NK-92 treated with Interleukin-12 subunit alpha and Interleukin-12 subunit beta, amount 100 ng/mL, for 24 hours (cell line): ENCODE measurements around the gene BLOC1S4.
A peak's percentile ranks its signal among the peaks of the same experiment; 100 is the strongest.
"Not testable (repeated sequence)": the region's sequence is repeated elsewhere in the genome, so short reads cannot be mapped to it uniquely, and the experiment has no call there.

ENCODE experiments used
- DNase-seq: peaks from one replicate; lab custom pipeline; 2025; lab: John Stamatoyannopoulos, UW

BLOC1S4 gene, protein sequence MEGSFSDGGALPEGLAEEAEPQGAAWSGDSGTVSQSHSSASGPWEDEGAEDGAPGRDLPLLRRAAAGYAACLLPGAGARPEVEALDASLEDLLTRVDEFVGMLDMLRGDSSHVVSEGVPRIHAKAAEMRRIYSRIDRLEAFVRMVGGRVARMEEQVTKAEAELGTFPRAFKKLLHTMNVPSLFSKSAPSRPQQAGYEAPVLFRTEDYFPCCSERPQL

DNA sequence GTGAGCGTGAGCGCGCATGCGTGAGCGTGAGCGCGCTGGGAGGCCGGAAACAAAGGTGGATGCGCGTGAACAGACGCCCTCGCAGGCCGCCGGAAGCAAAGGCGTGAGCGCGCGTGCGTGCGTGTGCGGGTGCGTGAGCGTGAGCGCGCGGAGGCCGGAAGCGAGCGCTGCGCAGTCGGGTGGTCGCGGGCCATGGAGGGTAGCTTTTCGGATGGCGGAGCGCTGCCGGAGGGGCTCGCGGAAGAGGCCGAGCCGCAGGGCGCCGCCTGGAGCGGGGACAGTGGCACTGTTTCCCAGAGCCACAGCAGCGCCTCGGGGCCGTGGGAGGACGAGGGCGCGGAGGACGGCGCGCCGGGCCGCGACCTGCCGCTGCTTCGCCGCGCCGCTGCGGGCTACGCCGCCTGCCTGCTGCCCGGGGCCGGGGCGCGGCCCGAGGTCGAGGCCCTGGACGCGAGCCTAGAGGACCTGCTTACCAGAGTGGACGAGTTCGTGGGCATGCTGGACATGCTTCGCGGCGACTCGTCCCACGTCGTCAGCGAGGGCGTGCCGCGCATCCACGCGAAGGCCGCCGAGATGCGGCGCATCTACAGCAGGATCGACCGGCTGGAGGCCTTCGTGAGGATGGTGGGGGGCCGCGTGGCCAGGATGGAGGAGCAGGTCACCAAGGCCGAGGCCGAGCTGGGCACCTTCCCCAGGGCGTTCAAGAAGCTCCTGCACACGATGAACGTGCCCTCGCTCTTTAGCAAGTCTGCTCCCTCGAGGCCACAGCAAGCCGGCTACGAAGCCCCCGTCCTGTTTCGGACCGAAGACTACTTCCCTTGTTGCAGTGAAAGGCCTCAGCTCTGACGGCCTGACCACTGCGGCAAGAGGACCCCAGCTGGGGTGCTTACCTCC lies at the start of gene BLOC1S4:
TSS of gene BLOC1S4 (plus strand) at position 157 of the 894 bp plus-strand sequence. CDS start at position 193, 36 bp downstream.
- DNase-seq: peak; percentile 84

DNA sequence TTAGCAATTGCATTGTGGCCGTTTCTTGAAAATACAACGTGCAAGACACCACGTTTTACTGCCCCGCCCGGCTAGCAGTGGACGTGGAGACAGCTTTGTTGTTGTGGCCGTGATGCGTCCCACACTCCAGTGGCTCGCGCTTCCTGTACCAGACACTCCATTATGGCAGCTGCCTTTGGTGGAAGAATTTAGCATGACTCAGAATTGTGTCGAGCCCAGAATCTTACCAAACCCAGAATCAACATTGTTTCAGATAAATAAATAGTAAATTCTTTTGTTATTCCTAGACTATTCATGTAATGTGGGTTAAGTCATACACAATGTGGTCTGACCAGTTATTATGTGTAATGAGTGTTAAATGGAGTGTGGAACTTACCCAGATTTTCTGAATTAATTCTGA lies 47.6 kb upstream of the BLOC1S4 start:
- no peak for DNase-seq

DNA sequence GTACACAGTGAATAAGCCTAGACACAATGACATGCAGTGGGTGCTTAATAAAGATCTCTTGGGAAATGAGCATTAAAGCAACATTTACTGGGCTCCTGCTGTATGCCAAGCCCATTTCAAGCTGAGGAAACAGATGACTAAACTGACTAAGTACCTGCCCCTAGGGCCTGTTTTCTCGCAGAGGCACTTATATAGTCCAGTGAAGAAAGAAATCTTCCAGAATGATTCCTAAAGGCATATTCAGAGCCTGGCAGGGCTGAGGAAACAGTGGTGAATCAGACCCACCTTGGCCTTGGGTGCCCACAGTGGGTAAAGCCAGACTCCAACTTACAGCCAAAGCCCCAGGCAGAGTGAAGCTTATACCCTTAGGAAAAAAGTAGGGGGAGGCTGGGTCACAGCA lies 44.3 kb upstream of the BLOC1S4 start:
- no peak for DNase-seq

DNA sequence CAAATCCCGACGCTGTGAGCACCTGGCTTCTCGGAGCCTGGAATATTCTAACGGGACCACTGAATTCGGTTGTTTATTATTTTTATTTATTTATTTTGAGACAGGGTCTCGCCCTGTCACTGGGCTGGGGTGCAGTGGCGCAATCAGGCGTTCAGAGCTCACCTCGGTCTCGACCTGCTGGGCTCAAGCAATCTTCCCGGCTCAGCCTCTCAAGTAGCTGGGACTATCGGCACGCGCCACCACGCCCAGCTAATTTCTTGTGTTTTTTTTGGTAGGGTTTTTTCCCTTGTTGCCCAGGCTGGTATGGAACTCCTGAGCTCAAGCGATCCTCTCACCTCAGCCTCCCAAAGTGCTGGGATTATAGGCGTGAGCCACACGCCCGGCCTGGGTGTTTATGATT lies 43.8 kb upstream of the BLOC1S4 start:
- DNase-seq: no peak

DNA sequence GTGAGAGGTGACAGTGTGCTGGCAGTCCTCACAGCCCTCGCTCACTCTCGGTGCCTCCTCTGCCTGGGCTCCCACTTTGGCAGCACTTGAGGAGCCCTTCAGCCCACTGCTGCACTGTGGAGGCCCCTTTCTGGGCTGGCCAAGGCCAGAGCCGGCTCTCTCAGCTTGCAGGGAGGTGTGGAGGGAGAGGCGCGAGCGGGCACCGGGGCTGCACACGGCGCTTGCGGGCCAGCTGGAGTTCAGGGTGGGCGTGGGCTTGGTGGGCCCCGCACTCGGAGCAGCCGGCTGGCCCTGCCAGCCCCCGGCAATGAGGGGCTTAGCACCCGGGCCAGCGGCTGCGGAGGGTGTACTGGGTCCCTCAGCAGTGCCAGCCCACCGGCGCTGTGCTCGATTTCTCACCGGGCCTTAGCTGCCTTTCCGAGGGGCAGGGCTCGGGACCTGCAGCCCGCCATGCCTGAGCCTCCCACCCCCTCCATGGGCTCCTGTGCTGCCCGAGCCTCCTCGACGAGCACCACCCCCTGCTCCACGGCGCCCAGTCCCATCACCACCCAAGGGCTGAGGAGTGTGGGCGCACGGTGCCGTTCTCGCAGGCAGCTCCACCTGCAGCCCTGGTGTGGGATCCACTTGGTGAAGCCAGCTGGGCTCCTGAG lies 43.3 kb upstream of the BLOC1S4 start:
- DNase-seq: not testable (repeated sequence)

DNA sequence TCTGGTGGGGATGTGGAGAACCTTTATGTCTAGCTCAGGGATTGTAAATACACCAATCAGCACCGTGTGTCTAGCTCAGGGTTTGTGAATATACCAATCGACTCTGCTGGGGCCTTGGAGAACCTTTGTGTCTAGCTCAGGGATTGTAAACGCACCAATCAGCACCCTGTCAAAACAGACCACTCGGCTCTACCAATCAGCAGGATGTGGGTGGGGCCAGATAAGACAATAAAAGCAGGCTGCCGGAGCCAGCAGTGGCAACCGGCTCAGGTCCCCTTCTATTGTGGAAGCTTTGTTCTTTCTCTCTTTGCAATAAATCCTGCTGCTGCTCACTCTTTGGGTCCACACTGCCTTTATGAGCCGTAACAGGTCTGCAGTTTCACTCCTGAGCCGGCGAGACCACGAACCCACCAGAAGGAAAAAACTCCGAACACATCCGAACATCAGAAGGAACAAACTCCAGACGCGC lies 42.7 kb upstream of the BLOC1S4 start:
- not testable (repeated sequence) for DNase-seq

DNA sequence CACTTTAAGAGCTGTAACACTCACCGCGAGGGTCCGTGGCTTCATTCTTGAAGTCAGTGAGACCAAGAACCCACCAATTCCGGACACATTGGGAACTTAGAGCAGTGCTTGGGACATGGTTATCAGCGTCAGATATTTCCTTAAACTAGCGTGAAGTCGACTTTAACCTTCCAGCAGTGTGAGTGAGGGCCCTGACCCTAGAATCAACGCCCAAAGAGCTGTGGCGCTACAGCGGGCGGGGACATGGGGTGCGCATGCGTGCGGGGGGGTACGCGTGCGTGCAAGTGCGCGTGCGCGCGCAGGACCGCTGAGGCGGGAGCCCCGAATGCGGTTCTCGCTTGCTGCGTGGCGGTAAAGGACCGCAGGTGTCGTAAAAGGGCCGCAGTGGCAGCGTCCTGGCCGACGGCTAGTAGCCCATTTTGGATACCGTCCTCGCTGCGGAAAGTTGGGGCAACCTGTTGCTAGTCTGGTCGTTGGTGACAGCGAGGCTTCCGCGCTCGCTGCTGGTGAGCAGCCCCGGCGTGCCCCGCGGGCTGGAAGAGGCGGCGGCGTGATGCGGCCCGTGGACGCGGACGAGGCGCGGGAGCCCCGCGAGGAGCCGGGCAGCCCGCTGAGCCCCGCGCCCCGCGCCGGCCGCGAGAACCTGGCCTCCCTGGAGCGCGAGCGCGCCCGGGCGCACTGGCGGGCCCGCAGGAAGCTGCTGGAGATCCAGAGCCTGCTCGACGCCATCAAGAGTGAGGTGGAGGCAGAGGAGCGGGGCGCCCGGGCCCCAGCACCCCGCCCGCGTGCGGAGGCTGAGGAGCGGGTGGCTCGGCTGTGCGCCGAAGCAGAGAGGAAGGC lies 42.1 kb upstream of the BLOC1S4 start:
- peak; percentile 90 for DNase-seq

DNA sequence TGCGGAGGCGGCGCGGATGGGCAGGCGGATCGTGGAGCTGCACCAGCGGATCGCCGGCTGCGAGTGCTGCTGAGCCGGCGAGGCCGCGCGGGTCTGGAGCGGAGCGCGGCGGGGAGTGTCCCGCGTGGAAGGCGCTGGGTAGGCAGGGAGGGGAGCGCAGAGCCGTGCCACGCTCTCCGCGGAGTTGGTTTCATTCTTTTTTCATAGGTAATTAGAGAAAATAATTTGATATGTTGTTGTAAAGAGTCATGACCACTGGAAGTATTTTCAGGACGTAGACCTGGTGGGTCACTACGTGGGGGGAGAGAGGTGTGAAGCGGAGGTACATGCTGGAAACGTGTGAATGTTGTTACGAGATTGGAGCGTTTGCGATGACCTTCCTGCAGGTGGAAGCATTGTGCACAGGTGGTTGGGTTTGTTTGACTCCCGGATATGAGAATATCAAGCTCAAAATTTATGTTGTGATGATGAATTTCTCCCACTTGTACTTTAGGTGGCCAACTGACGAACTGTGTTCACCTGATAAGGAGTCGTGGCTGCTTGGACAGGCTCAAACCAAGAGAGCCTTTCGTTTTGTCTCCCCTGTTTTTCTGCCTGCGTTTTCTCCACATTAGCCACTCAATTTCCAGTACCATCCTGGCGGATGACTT lies 41.3 kb upstream of the BLOC1S4 start:
- peak; percentile 45 for DNase-seq

DNA sequence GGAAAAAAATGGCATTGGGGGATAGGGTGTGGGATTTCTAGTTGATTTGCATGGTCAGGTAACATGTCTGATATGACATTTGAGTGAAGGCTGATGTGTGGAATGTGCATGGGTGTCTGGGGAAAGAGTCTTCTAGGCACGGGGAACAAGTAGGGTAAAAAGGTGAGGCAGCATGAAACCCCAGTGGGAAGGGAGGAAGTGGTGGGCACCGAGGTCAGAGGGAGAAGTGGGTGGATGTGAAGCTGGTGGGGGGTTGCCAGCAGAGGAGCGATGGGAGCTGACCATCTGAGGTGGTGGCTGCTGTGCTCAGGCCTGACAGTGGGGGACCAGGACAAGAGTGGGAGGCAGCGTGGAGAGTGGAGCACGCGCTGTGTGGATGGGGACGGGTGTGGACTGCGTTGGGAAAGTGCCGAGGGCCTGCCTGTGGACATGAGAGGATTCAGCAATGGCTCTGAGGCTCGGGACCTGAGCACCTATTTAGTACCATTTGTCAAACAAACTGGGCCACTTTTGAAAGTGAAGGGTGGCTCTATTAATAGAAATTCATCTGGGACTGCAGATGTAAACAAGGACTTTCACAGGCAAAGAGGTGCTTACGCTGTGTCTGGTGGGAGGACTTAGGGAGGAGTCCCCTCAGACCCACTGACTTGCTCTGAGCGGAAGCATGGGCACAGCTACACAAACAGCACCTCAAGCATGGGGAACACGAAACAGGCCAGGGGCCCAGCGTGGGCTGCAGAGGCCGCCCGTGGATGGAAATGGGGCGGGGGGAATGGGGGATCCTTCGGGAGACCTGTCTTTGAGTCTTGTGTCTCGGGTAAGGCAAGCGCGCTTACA lies 39.0 kb upstream of the BLOC1S4 start:
- DNase-seq: no peak

DNA sequence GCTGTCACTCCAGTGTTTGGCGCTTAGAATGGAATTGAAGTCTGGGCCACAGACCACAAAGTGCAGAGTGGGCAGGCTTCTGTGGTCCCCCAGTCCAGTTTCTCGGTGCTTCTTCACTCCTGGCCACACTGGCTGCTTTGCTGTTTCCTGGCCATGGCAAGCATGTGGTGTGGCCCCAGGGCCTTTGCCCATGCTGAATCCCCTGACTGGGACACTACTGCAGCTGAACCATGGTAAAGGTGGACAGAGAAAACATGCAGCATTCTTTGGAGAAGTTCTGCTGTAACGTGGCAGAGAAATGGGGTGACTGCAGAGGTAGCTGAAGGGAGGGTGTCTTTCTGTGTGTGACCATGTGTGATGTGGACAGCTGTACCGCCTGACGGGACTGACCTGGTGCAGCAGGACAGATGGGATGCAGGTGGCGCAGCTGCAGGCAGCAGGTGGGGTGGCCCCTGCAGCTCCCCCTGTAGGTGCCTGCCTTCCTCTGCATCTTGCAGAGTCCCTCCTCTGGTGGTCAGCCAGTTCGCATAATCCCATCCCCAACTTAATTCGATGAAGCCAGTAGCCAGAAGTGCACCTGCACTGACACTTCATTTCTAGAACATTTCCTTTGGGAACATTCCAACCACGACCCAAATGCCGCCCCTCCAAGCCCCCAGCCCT lies 35.5 kb upstream of the BLOC1S4 start:
- DNase-seq: no peak

DNA sequence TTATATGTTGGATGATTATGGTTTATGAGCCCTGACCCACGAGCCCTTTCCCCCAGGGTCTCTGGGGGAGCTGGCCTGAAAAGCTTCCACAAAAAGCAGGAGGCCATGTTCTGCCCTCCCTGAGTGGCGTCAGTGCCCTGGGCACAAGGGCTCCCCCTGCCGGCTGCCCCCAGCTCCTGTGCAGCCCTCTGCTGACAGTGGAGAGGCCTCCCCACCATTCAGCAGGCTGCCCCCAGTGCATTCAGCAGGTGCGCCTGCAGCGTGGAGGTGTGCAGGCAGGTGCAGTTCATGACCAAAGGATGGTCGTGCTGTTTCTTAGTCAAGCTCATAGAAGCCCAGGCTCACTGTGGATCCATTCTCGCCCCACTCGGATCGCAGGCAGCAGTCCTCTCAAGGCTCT lies 34.8 kb upstream of the BLOC1S4 start:
- DNase-seq: no peak

DNA sequence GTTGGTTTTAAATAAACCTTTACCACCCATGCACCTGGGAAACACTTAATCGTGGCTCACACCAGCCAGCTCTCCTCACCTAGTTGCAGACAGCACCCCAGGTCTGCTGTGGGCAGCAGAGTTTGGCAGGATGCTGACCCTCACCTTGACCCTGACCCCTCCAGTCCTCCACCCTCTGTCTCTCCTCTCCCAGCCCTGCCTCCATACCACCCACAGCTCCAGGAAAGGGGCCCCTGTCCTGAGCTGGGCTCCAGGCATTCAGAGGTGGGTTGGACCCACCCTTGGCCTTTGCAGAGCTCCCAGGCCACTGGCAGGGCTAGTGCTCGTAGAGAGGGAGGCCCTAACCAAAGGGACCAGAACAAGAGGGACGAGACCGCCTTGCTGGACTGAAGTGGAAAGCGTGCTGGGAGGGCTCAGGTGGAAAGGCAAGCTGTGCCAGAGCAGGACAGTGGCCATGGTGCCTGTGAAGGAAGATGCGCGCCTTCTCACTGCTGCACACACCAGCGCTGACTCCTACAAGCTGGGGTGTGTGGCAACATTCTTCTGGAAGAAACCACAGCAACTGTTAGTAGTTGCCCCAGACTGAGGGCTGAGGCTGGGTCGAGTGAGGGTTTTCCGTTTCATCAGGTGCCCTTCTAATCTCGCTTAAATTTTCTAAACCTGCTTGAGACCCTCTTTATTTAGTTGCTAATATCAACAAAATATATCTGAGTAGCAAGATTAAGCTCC lies 32.9 kb upstream of the BLOC1S4 start:
- no peak for DNase-seq

DNA sequence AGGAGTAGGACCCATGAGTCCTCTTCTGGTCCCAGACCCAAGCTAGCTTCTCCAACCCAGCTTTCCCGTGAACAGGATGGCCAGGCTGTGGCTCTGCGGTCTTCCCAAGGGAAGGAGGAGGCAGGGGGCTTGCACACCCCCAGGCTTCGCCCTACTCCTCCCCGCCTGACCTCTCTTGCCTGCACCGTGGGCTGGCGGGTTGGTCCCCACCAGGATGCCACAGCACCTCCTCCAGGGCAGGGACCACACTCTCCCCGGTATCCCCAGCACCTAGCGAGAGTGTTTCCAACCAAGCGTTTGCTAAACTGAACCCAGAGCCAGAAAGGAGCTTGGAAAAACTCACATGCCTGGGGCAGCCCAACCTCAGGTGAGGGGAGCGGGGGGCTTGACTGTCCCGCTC lies 31.3 kb upstream of the BLOC1S4 start:
- DNase-seq: no peak

DNA sequence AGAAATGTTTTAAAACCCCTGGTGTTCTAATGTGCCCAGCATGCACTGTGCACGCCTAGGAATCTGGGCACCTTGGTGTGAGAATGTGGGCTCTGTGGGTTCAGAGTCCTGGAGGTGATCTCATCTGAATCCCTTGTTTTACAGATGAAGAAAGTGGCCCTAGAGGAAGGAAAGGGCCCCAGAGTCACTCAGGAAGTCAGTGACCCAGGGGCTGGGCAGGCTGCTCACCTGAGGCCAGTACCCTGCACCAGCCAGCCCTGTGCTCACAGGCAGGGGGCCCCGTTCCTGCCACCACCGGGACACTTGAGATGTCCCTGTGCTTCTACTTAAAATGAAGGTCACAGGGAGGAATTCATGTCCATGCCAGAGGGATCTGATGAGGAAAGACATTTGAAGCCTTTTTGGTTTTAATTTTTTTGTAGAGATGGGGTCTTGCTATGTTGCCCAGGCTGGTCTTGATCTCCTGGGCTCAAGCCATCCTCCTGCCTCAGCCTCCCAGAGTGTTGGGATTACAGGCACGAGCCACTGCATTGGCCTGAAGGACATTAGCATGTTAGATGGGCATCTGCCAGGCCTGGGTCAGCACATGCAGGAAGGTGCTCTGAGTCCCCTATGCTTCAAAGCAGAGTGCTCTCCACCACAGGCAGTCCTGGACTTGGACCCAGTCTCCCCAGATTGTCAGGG lies 29.7 kb upstream of the BLOC1S4 start:
- DNase-seq: no peak

DNA sequence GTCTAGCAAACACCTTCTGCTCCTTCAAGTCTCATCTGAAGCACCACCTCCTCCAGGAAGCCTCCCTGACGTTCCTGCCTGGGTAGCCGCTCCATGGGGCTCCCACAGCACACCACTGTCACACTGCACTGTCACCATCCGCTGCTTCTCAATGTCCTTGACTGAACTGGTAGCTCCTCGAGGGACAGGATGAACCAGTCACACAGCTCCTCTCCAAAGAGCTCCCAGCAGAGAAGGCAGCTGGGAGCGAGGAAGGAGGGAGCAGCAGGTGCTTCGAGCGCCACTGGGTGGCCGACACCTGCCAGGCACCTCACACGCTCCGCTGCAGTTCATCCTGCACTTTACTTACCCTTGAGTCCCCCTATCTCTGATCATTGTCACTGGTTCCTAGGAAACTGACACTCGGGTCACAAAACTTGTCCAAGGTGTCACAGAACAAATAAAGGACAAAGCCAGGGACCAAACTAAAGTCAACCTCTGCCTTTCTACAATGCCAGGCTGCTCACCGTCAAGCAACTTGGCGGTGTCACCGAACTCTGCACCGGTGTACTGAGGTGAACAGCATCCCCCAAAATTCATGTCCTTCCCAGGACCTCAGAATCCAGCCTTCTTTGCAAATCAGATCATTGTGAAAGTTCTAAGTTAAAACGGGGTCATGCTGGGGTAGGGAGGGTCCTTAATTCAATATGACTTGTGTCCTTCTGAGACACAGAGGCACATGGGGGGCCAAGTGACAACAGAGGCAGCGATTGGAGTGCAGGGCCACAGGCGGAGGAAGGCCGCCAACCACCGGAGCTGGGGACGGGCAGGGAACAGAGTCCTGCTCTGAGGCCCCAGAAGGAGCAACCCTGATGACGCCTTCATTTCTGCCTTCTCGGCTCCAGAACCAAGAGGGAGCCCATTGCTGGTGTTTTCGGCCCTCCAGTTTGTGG lies 27.8 kb upstream of the BLOC1S4 start:
- no peak for DNase-seq

DNA sequence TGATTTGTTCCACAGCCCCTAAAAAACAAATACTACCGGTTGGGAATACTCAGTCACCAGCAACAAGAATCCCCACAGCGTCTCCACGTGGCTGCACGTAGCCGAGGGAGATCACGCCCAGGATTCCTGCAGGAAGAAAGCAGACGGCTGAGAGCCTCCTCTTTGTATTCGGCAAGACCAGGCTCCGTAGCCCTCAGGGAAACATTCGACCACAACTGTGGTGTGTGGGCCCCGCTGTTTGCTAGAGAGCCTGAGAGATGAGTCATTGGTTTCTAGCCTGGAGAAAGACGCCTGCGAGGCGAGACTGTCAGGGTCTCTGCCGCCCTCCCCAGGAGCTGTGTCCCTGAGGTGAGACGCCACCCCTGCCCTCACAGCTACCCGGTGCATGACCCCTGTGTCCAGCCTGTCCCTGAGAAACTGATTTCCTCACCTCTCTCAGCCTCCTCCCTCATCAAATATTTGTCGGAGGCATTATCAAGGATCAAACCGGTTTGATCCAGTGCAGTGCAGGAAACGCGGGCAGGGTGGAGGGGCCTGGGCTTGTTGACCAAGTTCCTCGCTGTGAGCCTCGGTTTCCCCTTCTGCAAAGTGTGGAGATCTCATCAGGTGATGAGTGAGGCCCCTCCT lies 27.0 kb upstream of the BLOC1S4 start:
- DNase-seq: peak; percentile 71

DNA sequence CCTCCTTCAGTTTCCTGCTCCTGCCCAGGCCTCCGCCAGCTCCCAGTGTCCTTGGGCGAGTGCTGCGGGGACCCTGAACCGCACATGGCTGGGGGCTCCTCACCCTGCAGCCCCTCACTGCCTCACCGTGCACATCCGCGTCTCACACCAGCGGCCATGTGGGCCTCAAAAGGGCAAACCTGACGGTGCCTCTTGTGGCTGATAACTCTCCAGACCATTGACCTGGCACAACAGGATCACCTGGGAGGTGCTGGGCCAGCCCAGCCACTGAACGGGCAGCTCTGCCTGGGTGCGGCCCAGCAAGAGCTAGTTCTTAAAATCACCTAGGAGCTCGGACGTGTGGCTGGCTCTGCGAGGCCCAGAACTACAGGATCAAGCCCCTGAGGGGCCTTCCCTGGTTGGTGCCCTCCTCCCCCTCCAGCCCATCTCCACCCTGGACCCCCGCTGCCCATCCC lies 26.4 kb upstream of the BLOC1S4 start:
- no peak for DNase-seq
